ENCODE results near the gene MLF2. TPM values are rescaled to one million over a fixed set of nuclear protein-coding genes. Genes with fewer than 3 reads are reported as not detected.

The MLF2 gene
- polyA plus RNA-seq, 1 donor from 2014 or later: 134 TPM

DNA sequence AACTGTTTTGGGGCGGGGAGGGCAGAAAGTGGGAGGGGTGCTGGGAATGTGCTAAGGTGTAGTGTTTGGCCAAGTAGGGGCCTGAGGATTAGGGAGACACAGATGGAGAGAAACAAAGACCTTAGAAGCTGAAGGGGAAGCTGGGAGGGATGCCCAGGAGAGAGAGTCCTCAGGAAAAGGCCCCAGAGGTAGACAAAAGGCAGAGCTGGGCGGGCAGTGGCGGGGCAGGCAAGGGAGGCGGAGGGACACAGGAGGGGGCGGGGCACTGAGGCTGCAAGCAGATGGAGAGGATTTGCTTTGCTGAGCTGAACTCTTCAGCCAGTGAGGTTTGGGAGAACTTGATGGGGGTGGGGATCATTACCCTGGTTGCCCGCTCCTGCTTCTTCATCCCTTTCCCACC, 16.0 kb upstream of the MLF2 start:
- Histone ChIP-seq H3K4me3 (ENCODE audit: low read length) (peak overlapping the region; percentile 87), H3K9ac (ENCODE audit: low read length) (peak overlapping the region; percentile 99)
- TF ChIP-seq POLR2AphosphoS5 (IDR thresholded peaks at IDR 0.05): peak; percentile 23
- no peak for TF ChIP-seq MXI1 (conservative IDR thresholded peaks at IDR 0.05; ENCODE audit: poor library complexity, severe bottlenecking)

DNA sequence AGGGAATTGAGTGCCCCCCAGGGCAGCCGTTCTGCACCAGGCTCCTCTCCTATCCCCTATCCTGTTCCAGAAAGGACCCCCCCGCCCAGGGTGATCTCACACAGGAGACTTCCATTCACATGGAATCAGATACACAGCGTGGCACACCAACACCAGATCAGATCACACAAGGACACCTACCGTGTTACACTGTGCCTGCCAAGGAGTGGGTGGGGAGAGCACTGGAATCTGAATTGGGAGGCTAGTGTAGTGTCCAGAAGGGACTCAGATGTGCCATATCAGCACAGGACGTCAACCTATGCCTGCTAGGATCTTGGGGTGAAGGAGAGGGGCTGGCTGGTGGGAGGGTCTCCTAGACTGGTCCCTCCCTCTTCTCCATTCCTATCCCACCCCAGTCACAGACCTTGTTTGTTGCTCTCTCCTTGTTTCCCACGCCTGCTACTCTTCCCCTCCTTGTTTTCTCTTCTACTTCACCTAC, 15.5 kb upstream of the MLF2 start:
- Histone ChIP-seq H3K9me2 (ENCODE audit: insufficient read depth, low read length) (no peaks in the 10 kb centered on the region), H4K20me1 (ENCODE audit: insufficient read depth) (peaks cover 33% of the 10 kb centered on the region), H2AFZ (ENCODE audit: low read depth, low read length) (no peak overlapping the region), H3K79me2 (replicated peaks; ENCODE audit: insufficient read depth, low read length) (peaks cover 63% of the 10 kb centered on the region), H3K27ac (ENCODE audit: low read length) (peak overlapping the region; percentile 100), H3F3A (ENCODE audit: insufficient read depth, low read length, poor library complexity, severe bottlenecking) (peaks cover 10% of the 10 kb centered on the region), H3K4me2 (ENCODE audit: low read length) (peak overlapping the region; percentile 74), H3K27me3 (ENCODE audit: insufficient read depth, low read depth, low read length) (no peaks in the 10 kb centered on the region), H3K9ac (ENCODE audit: low read length) (peak overlapping the region; percentile 99), H3K4me3 (ENCODE audit: low read length) (peak overlapping the region; percentile 87), H3K9me3 (ENCODE audit: low read length) (no peaks in the 10 kb centered on the region), H3K36me3 (ENCODE audit: insufficient read depth, low read length) (peaks cover 4% of the 10 kb centered on the region)
- peak; percentile 68 for TF ChIP-seq POLR2AphosphoS5 (IDR thresholded peaks at IDR 0.05)
- TF ChIP-seq RAD21 (conservative IDR thresholded peaks at IDR 0.05): no peak

More for the DNA sequence above, 16.0 kb upstream of the MLF2 start:
- Histone ChIP-seq H3K4me2 (ENCODE audit: low read length) (peak overlapping the region; percentile 74), H2AFZ (ENCODE audit: low read depth, low read length) (no peak overlapping the region), H3F3A (ENCODE audit: insufficient read depth, low read length, poor library complexity, severe bottlenecking) (peaks cover 6% of the 10 kb centered on the region), H3K9me3 (ENCODE audit: low read length) (no peaks in the 10 kb centered on the region), H4K20me1 (ENCODE audit: insufficient read depth) (peaks cover 33% of the 10 kb centered on the region), H3K36me3 (ENCODE audit: insufficient read depth, low read length) (peaks cover 4% of the 10 kb centered on the region), H3K27ac (ENCODE audit: low read length) (peak overlapping the region; percentile 100), H3K27me3 (ENCODE audit: insufficient read depth, low read depth, low read length) (no peaks in the 10 kb centered on the region), H3K9me2 (ENCODE audit: insufficient read depth, low read length) (no peaks in the 10 kb centered on the region), H3K79me2 (replicated peaks; ENCODE audit: insufficient read depth, low read length) (peaks cover 60% of the 10 kb centered on the region)

DNA sequence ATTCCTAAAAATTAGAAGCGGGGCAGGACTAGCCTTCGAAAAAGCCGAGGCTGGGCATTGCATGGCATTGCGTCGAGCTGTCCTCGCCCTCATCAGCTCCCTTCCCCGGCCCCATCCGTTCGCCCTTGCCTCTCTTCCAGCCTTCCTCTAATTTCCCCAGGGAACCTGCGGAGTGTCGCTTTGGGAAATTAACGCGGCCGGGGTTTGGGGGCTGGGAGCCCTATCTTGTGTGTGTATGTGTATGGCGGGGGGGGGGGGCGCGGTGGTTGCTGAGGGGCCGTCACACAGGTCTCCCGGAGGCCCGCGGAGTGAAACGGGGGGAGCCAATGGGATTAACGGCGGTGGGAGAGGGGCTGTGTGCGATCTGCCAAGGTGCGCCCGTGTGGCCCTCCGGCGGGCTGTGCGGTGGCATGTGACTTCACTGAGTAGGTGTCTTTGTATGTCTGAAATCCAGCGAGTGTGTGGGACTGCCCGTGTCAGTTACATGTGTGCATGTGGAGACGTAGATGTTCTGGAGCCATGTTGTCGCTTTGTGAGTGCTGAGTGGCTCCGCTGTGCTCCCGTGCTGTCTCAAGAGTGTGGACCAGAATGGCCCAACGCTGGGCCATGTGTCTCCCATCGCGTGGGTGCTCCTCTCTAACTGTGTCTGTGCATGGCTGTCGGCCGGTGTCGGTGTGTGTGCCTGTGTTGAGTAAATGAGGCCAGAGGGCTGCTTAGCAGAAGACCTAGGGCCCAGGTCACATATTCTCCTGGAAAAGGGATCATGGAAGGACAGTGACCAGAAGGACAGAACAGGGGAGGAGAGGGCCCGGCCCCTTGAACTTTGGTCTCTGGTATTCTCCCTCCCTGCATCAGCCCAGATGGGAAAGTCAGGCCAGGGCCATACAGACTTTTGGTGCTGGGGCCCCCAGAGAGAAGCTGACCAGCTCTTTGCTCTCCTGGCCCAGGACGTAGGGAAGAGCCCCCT, 14.7 kb upstream of the MLF2 start:
- peaks cover 71% of the 10 kb centered on the region for H3K79me2 ChIP-seq (replicated peaks; ENCODE audit: insufficient read depth, low read length)
- peaks cover 10% of the 10 kb centered on the region for H3F3A ChIP-seq (ENCODE audit: insufficient read depth, low read length, poor library complexity, severe bottlenecking)
- H3K4me2 ChIP-seq (ENCODE audit: low read length): peak overlapping the region; percentile 74
- peak overlapping the region; percentile 87 for H3K4me3 ChIP-seq (ENCODE audit: low read length)
- H4K20me1 ChIP-seq (ENCODE audit: insufficient read depth): peaks cover 33% of the 10 kb centered on the region
- peaks cover 4% of the 10 kb centered on the region for H3K36me3 ChIP-seq (ENCODE audit: insufficient read depth, low read length)
- no peaks in the 10 kb centered on the region for H3K9me3 ChIP-seq (ENCODE audit: low read length)
- H3K9me2 ChIP-seq (ENCODE audit: insufficient read depth, low read length): no peaks in the 10 kb centered on the region
- H2AFZ ChIP-seq (ENCODE audit: low read depth, low read length): no peak overlapping the region
- no peaks in the 10 kb centered on the region for H3K27me3 ChIP-seq (ENCODE audit: insufficient read depth, low read depth, low read length)
- peak overlapping the region; percentile 100 for H3K27ac ChIP-seq (ENCODE audit: low read length)
- peak overlapping the region; percentile 99 for H3K9ac ChIP-seq (ENCODE audit: low read length)
- peak; percentile 17 for TF ChIP-seq RAD21 (conservative IDR thresholded peaks at IDR 0.05)
- TF ChIP-seq MXI1 (conservative IDR thresholded peaks at IDR 0.05; ENCODE audit: poor library complexity, severe bottlenecking): peak; percentile 93
- no peak for TF ChIP-seq EP300 (conservative IDR thresholded peaks at IDR 0.05; ENCODE audit: poor library complexity, severe bottlenecking)
- TF ChIP-seq, protein P1, sequence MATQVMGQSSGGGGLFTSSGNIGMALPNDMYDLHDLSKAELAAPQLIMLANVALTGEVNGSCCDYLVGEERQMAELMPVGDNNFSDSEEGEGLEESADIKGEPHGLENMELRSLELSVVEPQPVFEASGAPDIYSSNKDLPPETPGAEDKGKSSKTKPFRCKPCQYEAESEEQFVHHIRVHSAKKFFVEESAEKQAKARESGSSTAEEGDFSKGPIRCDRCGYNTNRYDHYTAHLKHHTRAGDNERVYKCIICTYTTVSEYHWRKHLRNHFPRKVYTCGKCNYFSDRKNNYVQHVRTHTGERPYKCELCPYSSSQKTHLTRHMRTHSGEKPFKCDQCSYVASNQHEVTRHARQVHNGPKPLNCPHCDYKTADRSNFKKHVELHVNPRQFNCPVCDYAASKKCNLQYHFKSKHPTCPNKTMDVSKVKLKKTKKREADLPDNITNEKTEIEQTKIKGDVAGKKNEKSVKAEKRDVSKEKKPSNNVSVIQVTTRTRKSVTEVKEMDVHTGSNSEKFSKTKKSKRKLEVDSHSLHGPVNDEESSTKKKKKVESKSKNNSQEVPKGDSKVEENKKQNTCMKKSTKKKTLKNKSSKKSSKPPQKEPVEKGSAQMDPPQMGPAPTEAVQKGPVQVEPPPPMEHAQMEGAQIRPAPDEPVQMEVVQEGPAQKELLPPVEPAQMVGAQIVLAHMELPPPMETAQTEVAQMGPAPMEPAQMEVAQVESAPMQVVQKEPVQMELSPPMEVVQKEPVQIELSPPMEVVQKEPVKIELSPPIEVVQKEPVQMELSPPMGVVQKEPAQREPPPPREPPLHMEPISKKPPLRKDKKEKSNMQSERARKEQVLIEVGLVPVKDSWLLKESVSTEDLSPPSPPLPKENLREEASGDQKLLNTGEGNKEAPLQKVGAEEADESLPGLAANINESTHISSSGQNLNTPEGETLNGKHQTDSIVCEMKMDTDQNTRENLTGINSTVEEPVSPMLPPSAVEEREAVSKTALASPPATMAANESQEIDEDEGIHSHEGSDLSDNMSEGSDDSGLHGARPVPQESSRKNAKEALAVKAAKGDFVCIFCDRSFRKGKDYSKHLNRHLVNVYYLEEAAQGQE (IDR thresholded peaks at IDR 0.05; ENCODE audit: borderline replicate concordance): peak; percentile 59
- peak; percentile 26 for TF ChIP-seq SMC3 (conservative IDR thresholded peaks at IDR 0.05; ENCODE audit: poor library complexity)
- peak; percentile 81 for TF ChIP-seq POLR2AphosphoS5 (IDR thresholded peaks at IDR 0.05)
- TF ChIP-seq, protein P2, sequence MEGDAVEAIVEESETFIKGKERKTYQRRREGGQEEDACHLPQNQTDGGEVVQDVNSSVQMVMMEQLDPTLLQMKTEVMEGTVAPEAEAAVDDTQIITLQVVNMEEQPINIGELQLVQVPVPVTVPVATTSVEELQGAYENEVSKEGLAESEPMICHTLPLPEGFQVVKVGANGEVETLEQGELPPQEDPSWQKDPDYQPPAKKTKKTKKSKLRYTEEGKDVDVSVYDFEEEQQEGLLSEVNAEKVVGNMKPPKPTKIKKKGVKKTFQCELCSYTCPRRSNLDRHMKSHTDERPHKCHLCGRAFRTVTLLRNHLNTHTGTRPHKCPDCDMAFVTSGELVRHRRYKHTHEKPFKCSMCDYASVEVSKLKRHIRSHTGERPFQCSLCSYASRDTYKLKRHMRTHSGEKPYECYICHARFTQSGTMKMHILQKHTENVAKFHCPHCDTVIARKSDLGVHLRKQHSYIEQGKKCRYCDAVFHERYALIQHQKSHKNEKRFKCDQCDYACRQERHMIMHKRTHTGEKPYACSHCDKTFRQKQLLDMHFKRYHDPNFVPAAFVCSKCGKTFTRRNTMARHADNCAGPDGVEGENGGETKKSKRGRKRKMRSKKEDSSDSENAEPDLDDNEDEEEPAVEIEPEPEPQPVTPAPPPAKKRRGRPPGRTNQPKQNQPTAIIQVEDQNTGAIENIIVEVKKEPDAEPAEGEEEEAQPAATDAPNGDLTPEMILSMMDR (IDR thresholded peaks at IDR 0.05; ENCODE audit: poor library complexity, severe bottlenecking): no peak
- no peak for TF ChIP-seq EZH2 (IDR thresholded peaks at IDR 0.05; ENCODE audit: borderline replicate concordance, insufficient read depth, low read length, poor library complexity, severe bottlenecking)
- peak; percentile 26 for TF ChIP-seq TAF1 (IDR thresholded peaks at IDR 0.05; ENCODE audit: low read depth)
